OCI-M1 (cell line): Measurements from ENCODE around the gene CCL25.
"Not testable (repeated sequence)": the region's sequence is repeated elsewhere in the genome, so short reads cannot be mapped to it uniquely, and the experiment has no call there.

Source experiments
- DNase-seq: peaks from one replicate; lab custom pipeline; 2025; lab: John Stamatoyannopoulos, UW

CCL25 gene

DNA sequence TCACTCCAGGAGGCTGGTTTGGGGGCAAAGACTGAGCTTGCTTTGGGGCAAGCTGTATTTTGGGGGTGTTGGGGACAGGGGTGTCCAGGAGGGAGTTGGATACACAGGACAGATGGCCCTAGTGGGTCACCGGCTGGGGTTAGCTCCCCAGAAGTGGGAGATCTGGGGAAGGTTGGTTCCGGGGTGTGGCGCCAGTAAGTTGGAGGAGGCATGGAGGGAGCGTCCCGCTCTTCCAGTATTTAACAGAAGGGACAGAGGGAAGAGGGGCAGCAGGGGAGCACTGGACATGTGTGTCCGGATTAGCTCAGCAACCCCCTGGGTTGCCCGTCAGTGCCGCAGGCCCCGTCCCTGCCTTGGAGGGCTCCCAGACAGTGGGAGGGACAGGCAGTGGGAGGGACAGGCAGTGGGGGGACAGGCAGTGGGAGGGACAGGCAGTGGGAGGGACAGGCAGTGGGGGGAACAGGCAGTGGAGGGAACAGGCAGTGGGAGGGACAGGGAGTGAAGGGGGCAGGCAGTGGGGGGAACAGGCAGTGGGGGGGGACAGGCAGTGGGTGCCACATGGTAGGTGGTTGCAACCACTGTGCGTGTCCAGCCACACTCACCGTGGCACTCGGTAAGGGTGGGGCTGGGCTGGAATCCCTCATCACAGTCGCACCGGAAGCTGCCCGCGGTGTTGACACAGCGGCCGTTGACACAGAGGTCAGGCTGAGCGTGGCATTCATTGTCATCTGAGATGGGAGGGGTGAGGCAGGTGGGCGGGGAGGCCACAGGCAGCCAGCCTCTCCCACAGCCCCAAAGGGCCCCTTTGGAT, 33.2 kb downstream of the CCL25 start:
- no peak for DNase-seq

DNA sequence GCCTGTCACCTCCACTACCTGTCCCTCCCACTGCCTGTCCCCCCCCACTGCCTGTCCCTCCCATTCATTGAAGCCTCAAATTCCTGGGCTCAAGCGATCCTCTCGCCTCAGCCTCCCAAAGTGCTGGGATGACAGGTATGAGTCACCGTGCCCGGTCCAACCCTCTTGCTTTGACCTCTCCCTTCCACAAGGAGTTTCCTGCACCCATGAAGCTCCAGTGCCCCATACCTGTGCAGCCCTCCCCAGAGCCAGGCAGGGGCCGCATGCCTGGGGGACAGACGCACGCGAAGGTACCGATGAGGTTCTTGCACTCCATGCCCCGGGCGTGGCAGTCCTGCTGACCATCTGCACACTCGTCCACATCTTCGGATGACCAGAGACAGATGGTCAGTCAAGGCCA, 34.3 kb downstream of the CCL25 start:
- no peak for DNase-seq

- DNase-seq, result no peak
Observed at GRCh38 chr19:8087876-8088275, 35.3 kb downstream of the CCL25 start.

- DNase-seq, result no peak
Observed at GRCh38 chr19:8088752-8089663, 36.4 kb downstream of the CCL25 start.

GRCh38 chr19:8089664-8090601, 37.4 kb downstream of the CCL25 start:
- DNase-seq, result no peak

- no peak for DNase-seq
Observed at GRCh38 chr19:8090950-8091349, 38.4 kb downstream of the CCL25 start.

DNA sequence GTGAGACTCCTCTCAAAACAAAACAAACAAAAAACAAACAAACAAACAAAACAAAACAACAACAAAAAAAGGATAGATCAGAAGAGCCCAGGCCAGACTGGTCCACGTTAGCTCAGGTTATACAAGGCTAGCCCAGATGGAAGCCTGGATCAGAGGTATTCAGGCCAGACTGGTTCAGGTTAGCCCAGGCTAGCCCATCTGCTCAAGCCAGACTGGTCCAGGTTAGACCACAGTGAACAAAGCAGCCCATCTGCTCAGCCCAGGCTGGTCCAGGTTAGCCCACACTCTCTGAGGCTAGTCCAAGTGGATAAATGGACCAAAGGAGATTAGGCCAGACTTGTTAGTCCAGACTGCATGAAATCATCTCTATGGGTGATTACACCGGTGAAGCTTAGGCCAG, 41.2 kb downstream of the CCL25 start:
- no peak for DNase-seq

DNA sequence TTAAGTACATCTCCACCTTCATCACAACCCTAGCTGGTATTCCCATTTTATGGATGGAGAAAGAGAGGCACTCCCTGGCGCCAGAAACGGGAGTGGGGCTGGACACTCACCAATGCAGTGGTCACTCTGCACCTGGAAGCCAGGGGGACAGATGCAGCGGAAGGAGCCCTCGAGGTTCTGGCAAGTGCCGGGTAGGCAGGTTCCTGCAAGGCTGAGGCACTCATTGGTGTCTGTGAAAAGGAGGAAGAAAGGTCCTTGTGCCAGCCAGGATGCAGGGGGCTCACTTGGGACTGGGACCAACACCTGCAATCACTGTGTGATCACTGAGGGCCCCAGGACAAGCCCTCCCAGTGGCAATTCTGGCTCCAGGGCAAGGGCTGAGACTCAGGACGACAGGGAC, 41.8 kb downstream of the CCL25 start:
- DNase-seq, result no peak

- no peak for DNase-seq
Observed at GRCh38 chr19:8095354-8095886, 42.9 kb downstream of the CCL25 start.

GRCh38 chr19:8096071-8096470, 43.5 kb downstream of the CCL25 start:
- DNase-seq, result peak; percentile 30

DNA sequence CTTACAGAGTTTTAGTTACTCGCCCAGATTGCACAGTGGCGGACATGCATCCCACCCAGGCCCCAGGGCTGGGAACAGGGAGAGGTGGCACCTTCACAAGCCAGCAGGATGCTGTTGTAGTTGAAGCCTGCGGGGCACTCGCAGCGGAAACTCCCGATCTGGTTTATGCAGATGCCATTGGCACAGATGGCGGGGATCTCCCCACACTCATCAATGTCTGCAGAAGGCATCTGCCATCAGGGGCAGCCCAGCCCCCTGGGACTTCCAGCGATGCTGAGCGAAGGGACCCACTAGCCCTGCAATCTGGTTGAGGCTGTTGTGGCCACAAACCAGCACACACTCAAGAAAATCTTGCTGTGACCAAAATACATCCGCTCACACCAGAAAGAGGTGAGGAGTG, 44.6 kb downstream of the CCL25 start:
- no peak for DNase-seq

- no peak for DNase-seq
Observed at GRCh38 chr19:8097681-8098567, 45.4 kb downstream of the CCL25 start.

- no peak for DNase-seq
Observed at GRCh38 chr19:8101311-8101710, 48.8 kb downstream of the CCL25 start.

GRCh38 chr19:8101910-8102309, 49.4 kb downstream of the CCL25 start:
- not testable (repeated sequence) for DNase-seq

DNA sequence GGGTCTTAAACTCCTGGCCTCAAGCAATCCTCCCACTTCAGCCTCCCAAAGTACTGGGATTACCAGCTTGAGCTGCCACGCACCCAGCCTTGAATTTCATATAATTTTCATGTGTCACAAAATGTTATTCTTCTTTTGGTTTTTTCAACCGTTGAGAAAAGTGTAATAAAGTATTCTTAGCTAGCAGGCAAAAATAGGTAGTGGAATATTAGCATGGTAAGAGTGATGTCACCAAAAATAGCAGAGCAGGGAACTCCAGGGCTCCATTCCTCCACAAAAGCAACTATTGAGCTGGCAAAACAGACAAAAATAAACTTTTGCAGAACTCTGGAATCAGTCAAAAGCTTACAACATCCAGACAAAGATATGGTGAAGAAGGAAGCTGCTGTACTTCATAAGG, 52.9 kb downstream of the CCL25 start:
- DNase-seq, result no peak

- no peak for DNase-seq
Observed at GRCh38 chr19:8107301-8107903, 54.8 kb downstream of the CCL25 start.

DNA sequence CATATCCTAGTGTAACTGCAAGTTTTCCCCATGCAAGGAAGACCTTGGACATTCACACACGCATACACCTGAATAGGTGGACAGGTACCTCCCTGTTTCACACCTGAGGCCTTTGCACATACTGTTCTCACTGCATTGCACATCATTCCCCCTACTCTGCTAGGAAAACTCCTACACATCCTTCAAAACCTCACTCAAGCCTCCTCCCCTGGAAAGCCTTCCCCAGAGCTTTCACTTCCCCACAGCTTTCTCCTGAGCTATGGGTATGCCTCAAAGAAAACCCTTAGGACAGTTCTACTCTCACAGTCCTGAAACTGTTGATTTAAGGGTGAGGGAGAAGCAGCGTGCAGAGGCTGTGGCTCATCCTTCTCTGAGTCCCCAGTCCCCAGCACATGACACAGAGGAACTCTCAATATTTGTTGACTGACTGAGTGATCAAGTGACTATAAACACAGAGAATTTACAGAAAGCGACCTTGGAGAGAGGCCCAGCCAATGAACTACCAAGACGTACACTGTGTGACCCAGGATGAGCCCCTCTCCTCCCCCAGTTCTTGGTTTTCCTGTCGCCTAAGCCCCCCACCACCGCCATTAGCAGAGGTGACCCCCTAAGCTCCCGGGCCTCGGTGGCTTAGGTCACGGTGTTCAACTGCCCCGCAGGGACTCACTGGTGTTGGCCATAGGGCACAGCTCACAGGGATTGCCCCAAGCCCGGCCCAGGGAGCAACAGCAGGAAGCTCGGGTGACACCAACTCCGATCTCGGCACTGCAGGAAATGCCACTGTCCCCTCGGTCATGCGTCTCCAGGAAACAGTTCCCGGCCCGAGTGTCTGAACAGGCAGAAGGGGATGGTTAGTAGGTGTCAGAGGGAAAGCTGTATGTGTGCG, 56.2 kb downstream of the CCL25 start:
- no peak for DNase-seq

- no peak for DNase-seq
Observed at GRCh38 chr19:8109455-8109854, 56.9 kb downstream of the CCL25 start.
